Fibroblast of lung (primary cell): ENCODE results near the gene WBP11.

ENCODE experiments used
- EZH2 ChIP-seq: IDR thresholded peaks from 2 replicates; pipeline ENCODE4 v1.5.1; 2012; ENCODE audit warnings: low read length, control low read depth, mild to moderate bottlenecking; ENCODE audit errors: missing control alignments
- TF ChIP-seq, protein P1 (sequence below), 2 donors: IDR thresholded peaks in 1 of 2; conservative IDR thresholded peaks in 1 of 2; 1 replicate in 1 of 2; 2 replicates in 1 of 2; pipeline ENCODE4 v1.5.1; 2011 to 2012; ENCODE audit warnings: low read length in 2 of 2, control low read depth in 1 of 2, inconsistent platforms in 1 of 2, low read depth in 1 of 2, mild to moderate bottlenecking in 1 of 2

DNA sequence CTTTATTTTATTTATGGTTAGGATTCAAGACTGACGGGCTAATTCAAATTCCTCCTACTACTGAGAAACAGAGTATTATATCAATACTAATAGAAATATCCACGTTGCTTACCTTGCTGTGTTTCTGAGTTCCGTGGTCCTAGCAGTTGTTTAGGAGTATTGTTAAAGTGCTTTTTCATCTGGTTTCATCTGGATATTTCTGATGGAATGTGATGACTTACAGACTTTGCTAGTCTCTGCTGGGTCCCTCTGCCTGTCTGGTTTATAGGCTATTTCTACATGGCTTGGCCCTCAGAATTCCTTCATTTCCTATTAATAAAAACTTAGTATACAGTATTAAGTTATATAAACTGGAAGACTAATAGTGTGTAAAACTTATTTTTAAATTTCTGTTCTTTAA, 10.7 kb upstream of the WBP11 start, which contains the start of gene SMCO3:
- TF ChIP-seq, protein P1, sequence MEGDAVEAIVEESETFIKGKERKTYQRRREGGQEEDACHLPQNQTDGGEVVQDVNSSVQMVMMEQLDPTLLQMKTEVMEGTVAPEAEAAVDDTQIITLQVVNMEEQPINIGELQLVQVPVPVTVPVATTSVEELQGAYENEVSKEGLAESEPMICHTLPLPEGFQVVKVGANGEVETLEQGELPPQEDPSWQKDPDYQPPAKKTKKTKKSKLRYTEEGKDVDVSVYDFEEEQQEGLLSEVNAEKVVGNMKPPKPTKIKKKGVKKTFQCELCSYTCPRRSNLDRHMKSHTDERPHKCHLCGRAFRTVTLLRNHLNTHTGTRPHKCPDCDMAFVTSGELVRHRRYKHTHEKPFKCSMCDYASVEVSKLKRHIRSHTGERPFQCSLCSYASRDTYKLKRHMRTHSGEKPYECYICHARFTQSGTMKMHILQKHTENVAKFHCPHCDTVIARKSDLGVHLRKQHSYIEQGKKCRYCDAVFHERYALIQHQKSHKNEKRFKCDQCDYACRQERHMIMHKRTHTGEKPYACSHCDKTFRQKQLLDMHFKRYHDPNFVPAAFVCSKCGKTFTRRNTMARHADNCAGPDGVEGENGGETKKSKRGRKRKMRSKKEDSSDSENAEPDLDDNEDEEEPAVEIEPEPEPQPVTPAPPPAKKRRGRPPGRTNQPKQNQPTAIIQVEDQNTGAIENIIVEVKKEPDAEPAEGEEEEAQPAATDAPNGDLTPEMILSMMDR (conservative IDR thresholded peaks at IDR 0.05 in 1 of 2, IDR thresholded peaks at IDR 0.05 in 1 of 2; ENCODE audit: low read depth in 1 of 2, low read length in 2 of 2): no peak
- TF ChIP-seq EZH2: no peak
